Measurements from ENCODE around the gene ZMYND10. TPM values are rescaled to one million over a fixed set of nuclear protein-coding genes. Genes with fewer than 3 reads are reported as not detected.

Gene ZMYND10
- total RNA-seq, 6 donors from 2014 or later: 3.1 to 98.7 (median 31.5) TPM

DNA sequence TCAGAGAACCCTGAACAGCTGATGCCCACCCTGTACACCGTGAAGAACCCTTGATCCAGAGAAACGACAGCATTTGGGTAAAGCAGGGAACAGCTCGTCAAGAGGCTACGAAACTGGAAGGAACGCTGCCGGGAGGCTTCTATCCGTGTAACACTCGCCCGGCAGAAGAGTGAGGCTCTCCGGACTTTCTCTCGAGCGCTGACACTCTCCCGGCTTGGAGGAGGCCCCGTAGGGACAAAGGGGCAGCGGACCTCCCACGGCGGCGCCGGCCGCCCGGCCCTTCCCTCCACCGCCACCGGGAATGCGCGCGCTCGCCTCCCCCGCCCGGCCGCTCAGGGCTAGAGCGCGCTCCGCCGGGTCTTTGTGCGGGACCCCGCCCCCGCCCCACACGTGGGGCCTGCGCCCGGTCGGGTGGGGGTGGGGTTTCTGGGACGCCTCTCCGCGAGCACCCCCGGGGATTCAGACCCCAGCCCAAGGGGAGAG lies 24.6 kb downstream of the ZMYND10 start:
- 1% methylated on average over 13 to 25 of the region's 45 CpGs for WGBS, 2 donors
- peak overlapping the region; percentile 94 to 97 (median 95) for H3K27ac ChIP-seq
- H3K36me3 ChIP-seq: peaks cover 11 to 62% (median 38%) of the 10 kb centered on the region in 4 donors
- peak in 1 of 2 donors; percentile 84 for ATAC-seq (ENCODE audit: low FRiP score in 2 of 2)
- H3K27me3 ChIP-seq: no peaks in the 10 kb centered on the region
- DNase-seq: peak; percentile 83 to 95
- no peaks in the 10 kb centered on the region for H3K9me3 ChIP-seq
- TF ChIP-seq, protein P1, sequence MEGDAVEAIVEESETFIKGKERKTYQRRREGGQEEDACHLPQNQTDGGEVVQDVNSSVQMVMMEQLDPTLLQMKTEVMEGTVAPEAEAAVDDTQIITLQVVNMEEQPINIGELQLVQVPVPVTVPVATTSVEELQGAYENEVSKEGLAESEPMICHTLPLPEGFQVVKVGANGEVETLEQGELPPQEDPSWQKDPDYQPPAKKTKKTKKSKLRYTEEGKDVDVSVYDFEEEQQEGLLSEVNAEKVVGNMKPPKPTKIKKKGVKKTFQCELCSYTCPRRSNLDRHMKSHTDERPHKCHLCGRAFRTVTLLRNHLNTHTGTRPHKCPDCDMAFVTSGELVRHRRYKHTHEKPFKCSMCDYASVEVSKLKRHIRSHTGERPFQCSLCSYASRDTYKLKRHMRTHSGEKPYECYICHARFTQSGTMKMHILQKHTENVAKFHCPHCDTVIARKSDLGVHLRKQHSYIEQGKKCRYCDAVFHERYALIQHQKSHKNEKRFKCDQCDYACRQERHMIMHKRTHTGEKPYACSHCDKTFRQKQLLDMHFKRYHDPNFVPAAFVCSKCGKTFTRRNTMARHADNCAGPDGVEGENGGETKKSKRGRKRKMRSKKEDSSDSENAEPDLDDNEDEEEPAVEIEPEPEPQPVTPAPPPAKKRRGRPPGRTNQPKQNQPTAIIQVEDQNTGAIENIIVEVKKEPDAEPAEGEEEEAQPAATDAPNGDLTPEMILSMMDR (IDR thresholded peaks at IDR 0.05): no peak
- TF ChIP-seq POLR2AphosphoS5 (IDR thresholded peaks at IDR 0.05) (peak; percentile 6 to 45), POLR2A (IDR thresholded peaks at IDR 0.05) (peak in 1 of 4 donors; percentile 19), EP300 (IDR thresholded peaks at IDR 0.05) (no peak)
- peak overlapping the region; percentile 65 to 96 (median 74) for H3K4me3 ChIP-seq
- H3K4me1 ChIP-seq: peaks cover 76 to 89% (median 87%) of the 10 kb centered on the region in 4 donors

DNA sequence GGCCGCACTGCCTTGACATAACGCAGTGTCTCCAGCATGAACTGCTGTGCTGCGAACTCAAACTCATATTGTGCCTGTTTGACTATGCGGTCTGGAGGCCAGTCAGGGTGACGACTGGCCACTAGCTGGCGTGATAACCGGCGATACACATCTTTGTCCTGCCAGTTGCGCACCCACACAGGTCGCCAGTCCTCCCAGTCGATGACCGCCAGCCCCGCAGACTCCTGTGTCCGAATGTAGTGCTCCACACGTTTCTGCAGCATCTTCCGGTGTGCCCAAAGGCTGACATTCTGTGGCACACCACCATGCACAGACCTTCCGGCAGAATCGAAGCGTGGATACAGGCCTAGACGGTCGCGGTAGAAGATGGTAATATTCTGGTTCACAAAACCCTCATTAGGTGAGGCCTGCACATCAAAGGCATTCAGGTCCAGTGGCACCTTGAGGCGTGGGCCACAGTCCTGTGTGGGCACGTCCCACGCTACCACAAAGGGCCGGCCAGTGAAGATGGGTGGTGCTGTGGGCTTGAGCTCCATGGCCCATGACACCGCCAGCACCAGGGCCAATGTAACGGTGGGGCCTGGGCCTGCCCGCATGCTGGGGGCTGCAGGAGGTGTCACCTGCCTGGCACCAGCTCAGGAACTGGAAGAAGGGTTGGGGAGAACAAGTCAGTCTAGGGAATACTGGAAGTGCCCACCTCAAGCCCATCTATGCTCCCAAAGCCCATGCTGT lies 25.5 kb downstream of the ZMYND10 start:
- peaks cover 13 to 65% (median 32%) of the 10 kb centered on the region in 4 donors for H3K36me3 ChIP-seq
- 60 to 66% methylated on average over 1 to 29 of the region's 29 CpGs for WGBS, 2 donors
- no peaks in the 10 kb centered on the region for H3K9me3 ChIP-seq
- H3K27ac ChIP-seq: peak overlapping the region; percentile 94 to 97 (median 95)
- no peaks in the 10 kb centered on the region for H3K27me3 ChIP-seq
- TF ChIP-seq, protein P1 (IDR thresholded peaks at IDR 0.05): no peak
- no peak for TF ChIP-seq EP300 (IDR thresholded peaks at IDR 0.05)
- no peak for TF ChIP-seq POLR2A (IDR thresholded peaks at IDR 0.05)
- TF ChIP-seq POLR2AphosphoS5 (IDR thresholded peaks at IDR 0.05): no peak
- ATAC-seq (ENCODE audit: low FRiP score in 2 of 2) (no peak), DNase-seq (peak in 1 of 2 donors; percentile 65)
- peak overlapping the region; percentile 65 to 96 (median 74) for H3K4me3 ChIP-seq
- H3K4me1 ChIP-seq: peaks cover 83 to 90% (median 86%) of the 10 kb centered on the region in 4 donors

DNA sequence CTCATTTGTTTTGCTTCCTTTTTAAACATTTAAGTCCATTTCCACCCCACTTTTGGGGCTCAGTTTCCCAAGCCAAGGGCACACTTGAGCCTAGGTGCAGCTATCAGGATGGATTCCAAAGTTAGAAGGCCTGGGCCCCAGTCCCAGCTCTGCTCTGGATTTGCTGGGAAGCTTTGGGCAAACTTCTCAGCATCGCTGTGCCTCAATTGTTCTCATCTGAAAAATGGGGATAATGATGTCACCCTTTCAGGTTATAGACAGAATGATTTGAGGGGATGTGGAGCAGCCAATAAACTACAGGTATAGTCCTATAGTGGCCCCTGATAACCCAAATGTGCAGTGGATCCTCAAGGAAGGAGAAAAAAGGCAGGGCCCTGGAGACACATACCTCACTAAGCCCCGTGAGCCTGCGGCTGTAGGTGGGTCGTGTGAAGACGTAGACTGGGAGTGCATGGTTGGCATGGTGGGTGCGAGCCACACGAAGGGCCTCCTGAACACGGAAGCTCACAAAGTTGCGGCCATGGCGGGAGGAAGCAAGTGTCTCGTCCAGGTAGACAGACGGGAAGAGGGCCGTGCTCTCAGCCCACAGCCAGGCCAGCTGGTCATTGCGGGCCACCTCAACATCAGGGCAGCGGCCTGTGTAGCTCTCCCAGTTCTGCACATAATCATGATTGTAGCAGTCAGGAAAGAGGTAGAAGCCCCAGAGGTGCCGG lies 26.2 kb downstream of the ZMYND10 start:
- Histone ChIP-seq H3K36me3 (peaks cover 13 to 67% (median 30%) of the 10 kb centered on the region in 4 donors), H3K27ac (peak overlapping the region; percentile 94 to 97 (median 95)), H3K27me3 (no peaks in the 10 kb centered on the region), H3K9me3 (no peaks in the 10 kb centered on the region), H3K4me1 (peaks cover 83 to 90% (median 86%) of the 10 kb centered on the region in 4 donors), H3K4me3 (peak overlapping the region; percentile 65 to 96 (median 74))
- peak in 1 of 4 donors; percentile 27 for TF ChIP-seq POLR2A (IDR thresholded peaks at IDR 0.05)
- TF ChIP-seq, protein P1 (IDR thresholded peaks at IDR 0.05): no peak
- DNase-seq (peak in 1 of 2 donors; percentile 41), ATAC-seq (ENCODE audit: low FRiP score in 2 of 2) (no peak)
- WGBS, 2 donors: 62 to 81% methylated on average over 14 to 16 of the region's 16 CpGs

DNA sequence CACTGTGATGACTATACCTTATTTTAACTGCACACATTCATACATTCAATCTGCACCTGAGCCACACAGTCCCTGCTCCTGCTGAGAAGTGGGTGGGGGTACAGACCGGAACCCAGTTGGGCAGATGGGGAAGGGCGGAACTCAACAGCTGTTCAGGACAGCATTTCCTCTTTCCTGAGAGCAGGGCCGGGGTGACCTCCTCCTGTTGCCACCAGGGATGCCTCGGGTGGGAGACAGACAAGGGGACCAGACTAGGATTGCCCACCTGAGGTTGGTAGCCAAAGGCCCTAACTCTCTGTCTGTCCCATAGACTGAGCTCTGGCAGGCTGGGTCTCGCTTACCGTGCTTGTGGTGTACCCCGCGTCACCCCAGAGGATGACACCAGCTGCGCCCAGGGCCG lies 26.9 kb downstream of the ZMYND10 start:
- no peak for ATAC-seq (ENCODE audit: low FRiP score in 2 of 2)
- no peak for DNase-seq
- TF ChIP-seq POLR2AphosphoS5 (IDR thresholded peaks at IDR 0.05) (peak in 1 of 2 donors; percentile 64), POLR2A (IDR thresholded peaks at IDR 0.05) (no peak)
- TF ChIP-seq, protein P1 (IDR thresholded peaks at IDR 0.05): no peak
- Histone ChIP-seq H3K4me1 (peaks cover 75 to 89% (median 88%) of the 10 kb centered on the region in 4 donors), H3K4me3 (peak overlapping the region; percentile 65 to 96 (median 74)), H3K27ac (peak overlapping the region; percentile 94 to 97 (median 95)), H3K27me3 (no peaks in the 10 kb centered on the region), H3K9me3 (no peaks in the 10 kb centered on the region), H3K36me3 (peaks cover 13 to 69% (median 30%) of the 10 kb centered on the region in 4 donors)
- 41 to 62% methylated on average over 7 to 10 of the region's 10 CpGs for WGBS, 2 donors

Data from upper lobe of left lung (tissue), 6 donors.